Caco-2 (cell line): ENCODE measurements around the gene NMT2. TPM values are rescaled to one million over a fixed set of nuclear protein-coding genes. Genes with fewer than 3 reads are reported as not detected.

Experiments used
- BruUV-seq: library from RNA; stranded (reverse); fragments of 400-500 nt; replicated peaks from 2 replicates; lab custom pipeline; 2021; lab: Mats Ljungman, UMichigan
- CTCF ChIA-PET: fragments of 300-600 bp; sonication (Branson Sonifier 250); formaldehyde crosslinking; loops from one replicate; lab custom pipeline; 2022; ENCODE audit warnings: antibody characterized with exemption; lab: Charles Lee
- POLR2A ChIA-PET: fragments of 300-600 bp; sonication (Branson Sonifier 250); formaldehyde crosslinking; loops from one replicate; lab custom pipeline; 2022; ENCODE audit warnings: antibody characterized with exemption; lab: Charles Lee
- DNase-seq, 2 experiments: peaks; one replicate each; pipeline versions ENCODE4 v3.0.0 to v3.0.0-alpha.2; 2020 to 2022
- H3K27me3 ChIP-seq: replicated peaks from 2 replicates; pipeline ENCODE4 v1.6.0; 2011; ENCODE audit warnings: low read length; ENCODE audit not compliant: control insufficient read depth, insufficient read depth
- H3K36me3 ChIP-seq: 2 replicates; pipeline ENCODE4 v1.5.1; 2011; ENCODE audit warnings: low read length; ENCODE audit not compliant: control insufficient read depth, insufficient read depth
- H3K4me1 ChIP-seq: fragments of 250-450 bp; sonication (Bioruptor Pico); 2 replicates; pipeline ENCODE4 v1.5.1; 2020; ENCODE audit warnings: mild to moderate bottlenecking
- H3K4me3 ChIP-seq: 2 replicates; pipeline ENCODE4 v1.5.1; 2011; ENCODE audit warnings: low read depth, mild to moderate bottlenecking, control low read depth, low read length
- H3K9me3 ChIP-seq: fragments of 250-450 bp; sonication (Bioruptor Pico); 2 replicates; pipeline ENCODE4 v1.5.1; 2020; ENCODE audit warnings: mild to moderate bottlenecking, moderate library complexity
- H3K27ac Mint-ChIP-seq: one replicate; pipeline ENCODE4 v1.8.0; 2022; ENCODE audit warnings: mixed read lengths; ENCODE audit not compliant: unreplicated experiment
- H3K27me3 Mint-ChIP-seq: one replicate; pipeline ENCODE4 v1.8.0; 2022; ENCODE audit warnings: mixed read lengths; ENCODE audit not compliant: insufficient read depth, unreplicated experiment
- H3K36me3 Mint-ChIP-seq: one replicate; pipeline ENCODE4 v1.8.0; 2022; ENCODE audit warnings: mild to moderate bottlenecking, mixed read lengths; ENCODE audit not compliant: insufficient read depth, unreplicated experiment
- H3K4me1 Mint-ChIP-seq: one replicate; pipeline ENCODE4 v1.8.0; 2022; ENCODE audit warnings: low read depth, mixed read lengths; ENCODE audit not compliant: unreplicated experiment
- H3K4me3 Mint-ChIP-seq: one replicate; pipeline ENCODE4 v1.8.0; 2022; ENCODE audit warnings: mild to moderate bottlenecking, moderate library complexity, mixed read lengths; ENCODE audit not compliant: unreplicated experiment
- H3K9me3 Mint-ChIP-seq: one replicate; pipeline ENCODE4 v1.8.0; 2022; ENCODE audit warnings: mixed read lengths; ENCODE audit not compliant: unreplicated experiment
- CTCF ChIP-seq, 2 experiments: fragments of 200-600 bp in 1 of 2; IDR thresholded peaks; 1 replicate in 1 of 2; 2 replicates in 1 of 2; pipeline versions ENCODE4 v1.5.1 to v1.8.0; 2011 to 2022; ENCODE audit warnings: antibody characterized with exemption in 1 of 2, control low read depth in 1 of 2, inconsistent platforms in 1 of 2, low read depth in 1 of 2, low read length in 1 of 2, mild to moderate bottlenecking in 1 of 2, moderate library complexity in 1 of 2; ENCODE audit not compliant: insufficient read depth in 1 of 2, severe bottlenecking in 1 of 2, unreplicated experiment in 1 of 2
- intact Hi-C: fragments of 100-400 bp; cut with micrococcal nuclease; formaldehyde crosslinking; loops from one replicate; pipeline ENCODE4 v1.10.0; 2022; ENCODE audit not compliant: unreplicated experiment
- total RNA-seq: library from RNA; stranded (reverse); gene quantifications from 2 replicates; pipeline ENCODE4 v1.2.3, GENCODE V29; 2022

The NMT2 gene
- total RNA-seq, 1 experiment from 2014 or later = 28.1 TPM

- Histone ChIP-seq H3K4me3 (no peak overlapping the region), H3K9me3 (no peaks in the 10 kb centered on the region), H3K27me3 (no peaks in the 10 kb centered on the region), H3K4me1 (peaks cover 7% of the 10 kb centered on the region), H3K36me3 (no peaks in the 10 kb centered on the region)
- H3K27ac Mint-ChIP-seq = no peak overlapping the region
- intact Hi-C loops = no loop called here
- H3K4me1 Mint-ChIP-seq = peaks cover 14% of the 10 kb centered on the region
- ChIA-PET POLR2A (interaction anchor here (0.7 kb wide), 1 partner anchor 10 kb away, joined by 4 read pairs; no protein-coding TSS in a partner anchor), CTCF (interaction anchor here (1.5 kb wide), 1 partner anchor 12 kb away, joined by 6 read pairs; the partner anchor contains the start of gene NMT2)
- H3K36me3 Mint-ChIP-seq = no peaks in the 10 kb centered on the region
- no peaks in the 10 kb centered on the region for H3K27me3 Mint-ChIP-seq
- no peak for TF ChIP-seq CTCF (IDR thresholded peaks at IDR 0.05; ENCODE audit: insufficient read depth in 1 of 2, low read depth in 1 of 2, low read length in 1 of 2, severe bottlenecking in 1 of 2, unreplicated experiment in 1 of 2)
- no TSS peak for BruUV-seq
- H3K4me3 Mint-ChIP-seq = no peak overlapping the region
- no peak for DNase-seq
- H3K9me3 Mint-ChIP-seq = peaks cover 19% of the 10 kb centered on the region
Observed at GRCh38 chr10:15180736-15181135, 12.2 kb upstream of the NMT2 start.

- Mint-ChIP-seq H3K4me3 (no peak overlapping the region), H3K9me3 (no peaks in the 10 kb centered on the region), H3K27ac (no peak overlapping the region), H3K27me3 (no peaks in the 10 kb centered on the region), H3K4me1 (no peaks in the 10 kb centered on the region), H3K36me3 (no peaks in the 10 kb centered on the region)
- Histone ChIP-seq H3K4me1 (no peaks in the 10 kb centered on the region), H3K9me3 (no peaks in the 10 kb centered on the region), H3K36me3 (no peaks in the 10 kb centered on the region), H3K4me3 (no peak overlapping the region), H3K27me3 (no peaks in the 10 kb centered on the region)
- ChIA-PET POLR2A (no interaction called here), CTCF (no interaction called here)
- DNase-seq = no peak
- intact Hi-C loops = no loop called here
- TF ChIP-seq CTCF (IDR thresholded peaks at IDR 0.05; ENCODE audit: insufficient read depth in 1 of 2, low read depth in 1 of 2, low read length in 1 of 2, severe bottlenecking in 1 of 2, unreplicated experiment in 1 of 2) = no peak
- BruUV-seq = no TSS peak
Observed at GRCh38 chr10:15176269-15176668, 7.8 kb upstream of the NMT2 start.

GRCh38 chr10:15175587-15175986, 7.1 kb upstream of the NMT2 start:
- Histone ChIP-seq H3K9me3 (no peaks in the 10 kb centered on the region), H3K4me1 (no peaks in the 10 kb centered on the region), H3K27me3 (no peaks in the 10 kb centered on the region), H3K36me3 (no peaks in the 10 kb centered on the region), H3K4me3 (no peak overlapping the region)
- Mint-ChIP-seq H3K27ac (no peak overlapping the region), H3K4me1 (no peaks in the 10 kb centered on the region), H3K9me3 (no peaks in the 10 kb centered on the region), H3K36me3 (no peaks in the 10 kb centered on the region), H3K4me3 (no peak overlapping the region), H3K27me3 (no peaks in the 10 kb centered on the region)
- no peak for DNase-seq
- TF ChIP-seq CTCF (IDR thresholded peaks at IDR 0.05; ENCODE audit: insufficient read depth in 1 of 2, low read depth in 1 of 2, low read length in 1 of 2, severe bottlenecking in 1 of 2, unreplicated experiment in 1 of 2) = no peak
- CTCF ChIA-PET = no interaction called here
- POLR2A ChIA-PET = no interaction called here
- BruUV-seq = no TSS peak
- intact Hi-C loops = no loop called here
